GM12872 (cell line): Measurements from ENCODE around the gene ETS1.

ENCODE experiments used
- CTCF ChIP-seq: IDR thresholded peaks from 3 replicates; pipeline ENCODE4 v1.5.1; 2011; ENCODE audit warnings: low read depth, mild to moderate bottlenecking, low read length, moderate library complexity; ENCODE audit not compliant: insufficient read depth

ETS1 gene

GRCh38 chr11:128472128-128473089 is 114.9 kb downstream of the ETS1 start:
- TF ChIP-seq CTCF = no peak

GRCh38 chr11:128471138-128471661 is 116.2 kb downstream of the ETS1 start:
- TF ChIP-seq CTCF = no peak

GRCh38 chr11:128470081-128470480 is 117.3 kb downstream of the ETS1 start:
- TF ChIP-seq CTCF = no peak

GRCh38 chr11:128469220-128469619 is 118.1 kb downstream of the ETS1 start:
- TF ChIP-seq CTCF = peak; percentile 51

- no peak for TF ChIP-seq CTCF
These were observed 119.2 kb downstream of the ETS1 start for GRCh38 chr11:128468111-128468510.

GRCh38 chr11:128467610-128468041 is 119.7 kb downstream of the ETS1 start:
- no peak for TF ChIP-seq CTCF

- TF ChIP-seq CTCF = no peak
These were observed 120.3 kb downstream of the ETS1 start for GRCh38 chr11:128467041-128467440.
